Measurements from ENCODE around the gene RIN3. TPM values are rescaled to one million over a fixed set of nuclear protein-coding genes. Genes with fewer than 3 reads are reported as not detected.

The RIN3 gene
- total RNA-seq, 1 experiment from 2014 or later: 14.8 TPM

DNA sequence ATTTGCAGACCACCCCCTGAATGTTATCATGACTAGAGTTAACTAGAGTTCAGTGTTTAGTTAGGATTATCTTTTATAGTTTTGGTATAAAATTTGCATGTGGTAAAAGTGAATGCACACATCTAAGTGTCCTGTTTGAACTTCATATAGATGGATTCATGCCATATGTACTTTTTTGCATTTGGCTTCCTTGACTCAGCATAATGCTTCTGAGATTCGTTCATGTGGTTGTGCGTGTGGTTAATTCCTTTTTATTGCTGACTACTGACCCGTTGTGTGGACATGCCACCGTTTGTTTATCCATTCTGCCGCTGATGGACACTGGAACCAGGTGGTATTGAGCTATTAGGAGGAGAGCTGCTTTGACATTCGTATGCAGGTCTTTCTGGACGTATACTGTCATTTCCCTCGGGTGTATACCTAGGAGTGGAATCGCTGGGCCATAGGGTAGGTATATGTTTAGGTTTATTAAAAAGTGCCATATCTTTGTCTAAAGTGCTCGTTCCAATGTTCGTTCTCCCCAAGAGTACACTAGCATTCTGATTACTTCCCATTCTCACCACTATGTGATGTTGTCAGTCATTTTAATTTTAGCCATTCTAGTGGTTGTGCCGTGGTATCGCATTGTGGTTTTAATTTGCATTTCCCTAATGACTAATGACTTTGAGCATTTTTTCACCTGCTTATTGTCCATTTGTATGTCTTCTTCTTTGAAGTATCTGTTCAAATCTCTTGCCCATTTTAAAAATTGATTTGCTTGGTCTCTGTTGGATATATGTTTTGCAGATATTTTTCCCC lies 37.7 kb downstream of the RIN3 start:
- Histone ChIP-seq H3K27ac (no peak overlapping the region), H2AFZ (no peak overlapping the region), H3K27me3 (ENCODE audit: insufficient read depth, low read depth) (no peaks in the 10 kb centered on the region), H4K20me1 (ENCODE audit: insufficient read depth) (no peaks in the 10 kb centered on the region), H3K79me2 (ENCODE audit: low read depth) (peaks cover 10% of the 10 kb centered on the region; the same call in 1 of the 2 replicates), H3K9me2 (ENCODE audit: insufficient read depth) (no peaks in the 10 kb centered on the region), H3K36me3 (ENCODE audit: low read depth) (peaks cover 4% of the 10 kb centered on the region; the same call in 1 of the 2 replicates), H3K4me3 (no peak overlapping the region), H3K9me3 (ENCODE audit: insufficient read depth, low read depth) (no peaks in the 10 kb centered on the region), H3K4me2 (no peak overlapping the region), H3K4me1 (replicated peaks; ENCODE audit: insufficient read depth) (no peaks in the 10 kb centered on the region; the same call in 1 of the 2 replicates), H3F3A (ENCODE audit: insufficient read depth, low read depth) (peaks cover 4% of the 10 kb centered on the region; the same call in 1 of the 2 replicates)
- DNase-seq: no peak
- CTCF ChIA-PET: no interaction called here
- BruUV-seq (replicated peaks): no TSS peak
- TF ChIP-seq EZH2 (IDR thresholded peaks at IDR 0.05; ENCODE audit: low read depth): no peak
- TF ChIP-seq, protein P1, sequence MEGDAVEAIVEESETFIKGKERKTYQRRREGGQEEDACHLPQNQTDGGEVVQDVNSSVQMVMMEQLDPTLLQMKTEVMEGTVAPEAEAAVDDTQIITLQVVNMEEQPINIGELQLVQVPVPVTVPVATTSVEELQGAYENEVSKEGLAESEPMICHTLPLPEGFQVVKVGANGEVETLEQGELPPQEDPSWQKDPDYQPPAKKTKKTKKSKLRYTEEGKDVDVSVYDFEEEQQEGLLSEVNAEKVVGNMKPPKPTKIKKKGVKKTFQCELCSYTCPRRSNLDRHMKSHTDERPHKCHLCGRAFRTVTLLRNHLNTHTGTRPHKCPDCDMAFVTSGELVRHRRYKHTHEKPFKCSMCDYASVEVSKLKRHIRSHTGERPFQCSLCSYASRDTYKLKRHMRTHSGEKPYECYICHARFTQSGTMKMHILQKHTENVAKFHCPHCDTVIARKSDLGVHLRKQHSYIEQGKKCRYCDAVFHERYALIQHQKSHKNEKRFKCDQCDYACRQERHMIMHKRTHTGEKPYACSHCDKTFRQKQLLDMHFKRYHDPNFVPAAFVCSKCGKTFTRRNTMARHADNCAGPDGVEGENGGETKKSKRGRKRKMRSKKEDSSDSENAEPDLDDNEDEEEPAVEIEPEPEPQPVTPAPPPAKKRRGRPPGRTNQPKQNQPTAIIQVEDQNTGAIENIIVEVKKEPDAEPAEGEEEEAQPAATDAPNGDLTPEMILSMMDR (conservative IDR thresholded peaks at IDR 0.05): no peak
- intact Hi-C loops (cut with micrococcal nuclease; ENCODE audit: unreplicated experiment): no loop called here
- POLR2A ChIA-PET (ENCODE audit: unreplicated experiment): no interaction called here

DNA sequence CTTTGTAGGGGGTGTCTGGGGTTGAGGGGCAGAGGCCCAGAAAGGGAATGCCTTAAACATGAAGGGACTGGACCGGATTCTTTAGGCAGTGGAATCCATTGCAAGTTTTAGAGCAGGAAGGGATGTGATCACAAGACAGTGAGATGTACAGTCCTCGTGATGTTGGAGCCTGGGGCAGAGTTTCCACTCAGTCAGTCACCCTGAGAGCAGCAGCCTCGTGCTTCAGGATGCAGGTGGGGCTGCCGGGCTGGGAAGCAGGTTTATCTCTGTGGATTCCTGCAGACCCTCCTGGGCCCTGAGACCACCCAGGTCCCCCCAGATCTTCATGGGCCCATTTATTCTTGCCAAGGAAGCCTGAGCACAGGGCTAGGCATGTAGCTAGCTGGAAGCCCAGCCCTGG lies 38.5 kb downstream of the RIN3 start:
- BruUV-seq (replicated peaks): no TSS peak
- H3F3A ChIP-seq (ENCODE audit: insufficient read depth, low read depth): no peaks in the 10 kb centered on the region
- no peaks in the 10 kb centered on the region for H3K4me1 ChIP-seq (replicated peaks; ENCODE audit: insufficient read depth)
- POLR2A ChIA-PET (ENCODE audit: unreplicated experiment): no interaction called here
- H3K4me2 ChIP-seq: no peak overlapping the region
- H3K9me3 ChIP-seq (ENCODE audit: insufficient read depth, low read depth): no peaks in the 10 kb centered on the region
- no peak overlapping the region for H3K4me3 ChIP-seq
- CTCF ChIA-PET: no interaction called here
- TF ChIP-seq, protein P1 (conservative IDR thresholded peaks at IDR 0.05): no peak
- no peak for TF ChIP-seq EZH2 (IDR thresholded peaks at IDR 0.05; ENCODE audit: low read depth)
- H3K79me2 ChIP-seq (ENCODE audit: low read depth): 0 out of 2 replicates have a peak, but pooled peaks cover 5% of the 10 kb centered on the region
- no peaks in the 10 kb centered on the region for H4K20me1 ChIP-seq (ENCODE audit: insufficient read depth)
- no peak overlapping the region for H2AFZ ChIP-seq
- no peak for DNase-seq
- H3K27me3 ChIP-seq (ENCODE audit: insufficient read depth, low read depth): no peaks in the 10 kb centered on the region
- intact Hi-C loops (cut with micrococcal nuclease; ENCODE audit: unreplicated experiment): no loop called here
- H3K36me3 ChIP-seq (ENCODE audit: low read depth): 0 out of 2 replicates have a peak, but pooled peaks cover 3% of the 10 kb centered on the region
- H3K9me2 ChIP-seq (ENCODE audit: insufficient read depth): no peaks in the 10 kb centered on the region
- no peak overlapping the region for H3K27ac ChIP-seq

DNA sequence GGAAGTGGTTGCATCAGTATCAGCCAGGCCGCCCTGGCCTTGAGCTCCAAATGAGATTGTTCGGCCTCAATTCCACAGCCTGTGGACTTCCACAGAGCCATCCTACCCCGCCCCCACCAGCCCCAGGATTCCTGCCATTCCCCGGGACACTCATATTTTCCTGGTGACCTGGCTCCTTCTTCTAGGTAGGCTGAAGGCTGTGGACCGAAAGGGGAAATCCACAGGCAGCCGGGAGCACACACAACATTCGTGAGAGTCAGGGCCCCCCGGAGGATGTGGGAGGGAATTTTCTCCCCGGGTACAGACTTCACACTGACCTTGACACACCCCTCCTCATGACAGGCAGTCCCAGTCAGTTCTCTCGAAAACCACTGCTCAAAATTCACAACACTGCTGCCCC lies 39.9 kb downstream of the RIN3 start:
- H3K79me2 ChIP-seq (ENCODE audit: low read depth): 0 out of 2 replicates have a peak, but pooled peaks cover 5% of the 10 kb centered on the region
- no peak for TF ChIP-seq EZH2 (IDR thresholded peaks at IDR 0.05; ENCODE audit: low read depth)
- TF ChIP-seq, protein P1 (conservative IDR thresholded peaks at IDR 0.05): no peak
- ChIA-PET POLR2A (ENCODE audit: unreplicated experiment) (no interaction called here), CTCF (interaction anchor here (0.5 kb wide), 1 partner anchor 446 kb away, joined by 4 read pairs; no protein-coding TSS in a partner anchor)
- no peaks in the 10 kb centered on the region for H3F3A ChIP-seq (ENCODE audit: insufficient read depth, low read depth)
- no TSS peak for BruUV-seq (replicated peaks)
- H3K9me2 ChIP-seq (ENCODE audit: insufficient read depth): no peaks in the 10 kb centered on the region
- H2AFZ ChIP-seq: no peak overlapping the region
- H3K27me3 ChIP-seq (ENCODE audit: insufficient read depth, low read depth): no peaks in the 10 kb centered on the region
- H3K9me3 ChIP-seq (ENCODE audit: insufficient read depth, low read depth): no peaks in the 10 kb centered on the region
- H3K36me3 ChIP-seq (ENCODE audit: low read depth): 0 out of 2 replicates have a peak, but pooled peaks cover 3% of the 10 kb centered on the region
- no peak overlapping the region for H3K4me3 ChIP-seq
- no peak overlapping the region for H3K4me2 ChIP-seq
- intact Hi-C loops (cut with micrococcal nuclease; ENCODE audit: unreplicated experiment): no loop called here
- H3K27ac ChIP-seq: no peak overlapping the region
- H4K20me1 ChIP-seq (ENCODE audit: insufficient read depth): no peaks in the 10 kb centered on the region
- H3K4me1 ChIP-seq (replicated peaks; ENCODE audit: insufficient read depth): no peaks in the 10 kb centered on the region
- DNase-seq: no peak
